SU-DHL-6 (cell line): ENCODE measurements around the gene PHLDA2.

Experiments used
- H2AFZ ChIP-seq: fragments of 200-600 bp; sonication (generic); 2 replicates; pipeline ENCODE4 v1.6.1; 2014; ENCODE audit warnings: low read depth, mild to moderate bottlenecking, moderate library complexity, mixed read lengths, antibody characterized with exemption, low read length; ENCODE audit not compliant: severe bottlenecking
- H3F3A ChIP-seq: fragments of 200-600 bp; shearing (Covaris generic); 2 replicates; pipeline ENCODE4 v1.6.0; 2016; ENCODE audit warnings: antibody characterized with exemption, mild to moderate bottlenecking; ENCODE audit not compliant: insufficient read depth
- H3K27ac ChIP-seq: fragments of 200-600 bp; sonication (generic); 2 replicates; pipeline ENCODE4 v1.5.1; 2016; ENCODE audit warnings: low read depth, mild to moderate bottlenecking, low read length, moderate library complexity, mixed read lengths
- H3K27me3 ChIP-seq: fragments of 200-600 bp; sonication (generic), shearing (Covaris generic); 2 replicates; pipeline ENCODE4 v1.6.0; 2014; ENCODE audit warnings: mild to moderate bottlenecking, low read length
- H3K36me3 ChIP-seq: fragments of 200-600 bp; sonication (generic); 2 replicates; pipeline ENCODE4 v1.6.1; 2014; ENCODE audit warnings: mild to moderate bottlenecking, low read length, mixed read lengths
- H3K4me2 ChIP-seq: fragments of 300-600, 200-600 bp; shearing (Covaris generic), sonication (generic); 2 replicates; pipeline ENCODE4 v1.6.0; 2014; ENCODE audit warnings: low read length, low read depth, mild to moderate bottlenecking; ENCODE audit not compliant: poor library complexity, severe bottlenecking
- H3K4me3 ChIP-seq: fragments of 200-600 bp; sonication (generic); 2 replicates; pipeline ENCODE4 v1.5.1; 2014; ENCODE audit warnings: antibody characterized with exemption, low read length, mild to moderate bottlenecking, mixed read lengths; ENCODE audit not compliant: insufficient read depth, poor library complexity, severe bottlenecking
- H3K79me2 ChIP-seq: fragments of 200-600 bp; sonication (generic); 2 replicates; pipeline ENCODE4 v1.6.1; 2014; ENCODE audit warnings: mild to moderate bottlenecking, low read length, moderate library complexity; ENCODE audit not compliant: insufficient read depth
- H3K9ac ChIP-seq: fragments of 200-600 bp; sonication (generic); 2 replicates; pipeline ENCODE4 v1.7.0; 2014; ENCODE audit warnings: mild to moderate bottlenecking, low read length
- H3K9me2 ChIP-seq: fragments of 200-600 bp; sonication (generic); replicated peaks from 2 replicates; pipeline ENCODE4 v1.6.1; 2014; ENCODE audit warnings: low read length; ENCODE audit not compliant: insufficient read depth
- H3K9me3 ChIP-seq: fragments of 200-600 bp; sonication (generic); 2 replicates; pipeline ENCODE4 v1.6.1; 2014; ENCODE audit warnings: low read length, mixed read lengths; ENCODE audit not compliant: insufficient read depth
- H4K20me1 ChIP-seq: fragments of 200-600 bp; sonication (generic); 2 replicates; pipeline ENCODE4 v1.6.1; 2014; ENCODE audit warnings: low read depth, mild to moderate bottlenecking, antibody characterized with exemption, low read length, moderate library complexity, mixed read lengths
- EZH2phosphoT487 ChIP-seq: fragments of 200-600 bp; sonication (generic), shearing (Covaris generic); conservative IDR thresholded peaks from 2 replicates; pipeline ENCODE4 v1.6.1; 2018; ENCODE audit warnings: mild to moderate bottlenecking, antibody characterized with exemption, low read length, moderate library complexity, mixed read lengths
- TF ChIP-seq, protein P1 (sequence below): fragments of 200-600 bp; sonication (generic); IDR thresholded peaks from one replicate; pipeline ENCODE4 v1.5.1; 2017; ENCODE audit warnings: antibody characterized with exemption, mild to moderate bottlenecking, low read length, moderate library complexity; ENCODE audit not compliant: insufficient read depth, poor library complexity, severe bottlenecking

Gene PHLDA2

DNA sequence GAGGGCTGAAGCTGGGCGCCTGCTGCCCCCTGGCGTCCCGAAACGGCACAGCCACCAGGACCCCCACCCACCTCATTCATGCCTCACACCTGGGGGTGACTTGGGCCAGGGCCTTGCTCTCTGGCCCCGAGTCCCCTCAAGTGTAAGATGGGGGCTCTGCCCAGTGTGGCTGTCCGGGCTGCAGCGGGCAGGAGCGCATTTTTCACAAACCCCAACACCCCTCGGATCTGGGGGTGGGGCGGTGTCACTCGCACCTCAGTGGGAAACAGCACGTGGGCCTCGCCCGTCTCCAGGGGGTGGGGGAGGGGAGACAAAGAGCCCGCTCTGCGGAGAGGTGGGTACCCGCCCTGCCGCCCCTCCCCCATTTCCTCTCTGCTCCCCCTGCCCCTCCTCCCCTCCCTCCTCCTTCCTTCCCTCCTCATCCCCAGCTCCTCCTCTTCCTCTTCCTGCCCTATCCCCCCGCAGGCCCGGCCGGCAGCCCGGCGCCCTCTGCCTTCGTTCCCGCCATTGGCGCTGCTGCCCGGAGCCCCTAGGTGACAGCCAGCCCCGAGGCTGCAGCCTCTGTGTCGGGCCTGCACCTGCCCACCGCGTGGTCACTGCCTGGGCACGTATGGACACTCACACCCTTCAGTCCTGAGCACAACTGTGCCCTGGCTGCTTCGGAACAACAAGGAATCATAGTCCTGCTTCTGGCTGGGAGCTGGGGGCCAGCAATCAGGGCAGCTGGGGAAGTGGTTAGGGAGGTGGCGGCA, 36.8 kb downstream of the PHLDA2 start:
- TF ChIP-seq, protein P1, sequence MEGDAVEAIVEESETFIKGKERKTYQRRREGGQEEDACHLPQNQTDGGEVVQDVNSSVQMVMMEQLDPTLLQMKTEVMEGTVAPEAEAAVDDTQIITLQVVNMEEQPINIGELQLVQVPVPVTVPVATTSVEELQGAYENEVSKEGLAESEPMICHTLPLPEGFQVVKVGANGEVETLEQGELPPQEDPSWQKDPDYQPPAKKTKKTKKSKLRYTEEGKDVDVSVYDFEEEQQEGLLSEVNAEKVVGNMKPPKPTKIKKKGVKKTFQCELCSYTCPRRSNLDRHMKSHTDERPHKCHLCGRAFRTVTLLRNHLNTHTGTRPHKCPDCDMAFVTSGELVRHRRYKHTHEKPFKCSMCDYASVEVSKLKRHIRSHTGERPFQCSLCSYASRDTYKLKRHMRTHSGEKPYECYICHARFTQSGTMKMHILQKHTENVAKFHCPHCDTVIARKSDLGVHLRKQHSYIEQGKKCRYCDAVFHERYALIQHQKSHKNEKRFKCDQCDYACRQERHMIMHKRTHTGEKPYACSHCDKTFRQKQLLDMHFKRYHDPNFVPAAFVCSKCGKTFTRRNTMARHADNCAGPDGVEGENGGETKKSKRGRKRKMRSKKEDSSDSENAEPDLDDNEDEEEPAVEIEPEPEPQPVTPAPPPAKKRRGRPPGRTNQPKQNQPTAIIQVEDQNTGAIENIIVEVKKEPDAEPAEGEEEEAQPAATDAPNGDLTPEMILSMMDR = peak; percentile 98
- no peak for TF ChIP-seq EZH2phosphoT487
- Histone ChIP-seq H3K27ac (no peak overlapping the region), H3K9me3 (no peaks in the 10 kb centered on the region), H3K79me2 (no peaks in the 10 kb centered on the region), H3K4me3 (no peak overlapping the region), H3K36me3 (no peaks in the 10 kb centered on the region), H3K27me3 (no peaks in the 10 kb centered on the region), H3K9me2 (no peaks in the 10 kb centered on the region), H2AFZ (peak overlapping the region; percentile 6), H3K4me2 (peak overlapping the region; percentile 27), H4K20me1 (no peaks in the 10 kb centered on the region), H3K9ac (peak overlapping the region; percentile 9; the same call in 1 of the 2 replicates), H3F3A (no peaks in the 10 kb centered on the region)

DNA sequence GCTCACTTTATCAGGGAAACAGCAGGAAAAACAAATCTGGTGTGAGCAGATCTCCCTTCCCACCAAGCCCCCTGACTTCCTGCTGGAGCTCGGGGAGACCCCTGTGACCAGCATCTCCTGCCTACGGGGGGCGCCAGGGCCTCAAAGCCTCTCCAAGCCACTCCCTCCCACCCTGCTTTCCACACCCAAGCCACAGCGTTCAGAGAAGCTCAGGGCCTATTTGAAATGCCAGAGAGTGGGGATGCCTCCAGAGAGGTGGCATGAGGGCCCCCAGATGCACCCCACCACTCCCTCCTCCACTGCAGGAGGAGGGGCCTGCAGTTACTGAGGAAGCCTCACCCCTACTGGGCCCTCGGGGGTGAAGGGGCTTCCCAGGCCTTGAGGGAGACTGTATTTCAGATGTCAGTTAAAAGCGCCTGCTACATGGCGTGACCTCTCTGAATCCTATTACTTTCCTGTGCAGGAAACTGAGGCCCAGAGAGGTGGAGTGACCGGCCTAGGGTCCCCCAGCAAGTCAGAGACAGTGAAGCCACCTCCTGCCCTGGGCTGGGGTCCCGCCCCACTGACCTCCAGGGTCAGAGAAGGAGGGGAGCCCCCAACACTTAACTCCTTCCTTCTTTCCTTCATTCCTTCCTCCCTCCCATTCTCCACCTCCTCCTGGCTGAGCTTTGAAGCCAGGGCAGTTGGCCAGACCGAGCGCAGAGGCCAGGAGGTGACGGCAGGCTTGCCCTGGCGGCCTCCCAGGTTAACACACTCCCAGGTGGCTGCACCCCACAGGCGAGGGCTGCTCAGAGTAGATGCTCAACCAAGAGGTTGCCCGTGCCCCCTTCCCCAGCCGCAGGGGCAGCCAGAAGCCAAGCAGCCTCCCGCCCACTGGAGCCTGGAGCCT, 37.6 kb downstream of the PHLDA2 start:
- Histone ChIP-seq H3K79me2 (no peaks in the 10 kb centered on the region), H3K4me2 (no peak overlapping the region), H3K27ac (no peak overlapping the region), H3K9me3 (no peaks in the 10 kb centered on the region), H3F3A (no peaks in the 10 kb centered on the region), H3K9me2 (no peaks in the 10 kb centered on the region), H2AFZ (no peak overlapping the region), H3K36me3 (no peaks in the 10 kb centered on the region), H3K27me3 (no peaks in the 10 kb centered on the region), H4K20me1 (no peaks in the 10 kb centered on the region), H3K4me3 (no peak overlapping the region), H3K9ac (no peak overlapping the region)
- TF ChIP-seq EZH2phosphoT487 = no peak
- TF ChIP-seq, protein P1 = no peak

DNA sequence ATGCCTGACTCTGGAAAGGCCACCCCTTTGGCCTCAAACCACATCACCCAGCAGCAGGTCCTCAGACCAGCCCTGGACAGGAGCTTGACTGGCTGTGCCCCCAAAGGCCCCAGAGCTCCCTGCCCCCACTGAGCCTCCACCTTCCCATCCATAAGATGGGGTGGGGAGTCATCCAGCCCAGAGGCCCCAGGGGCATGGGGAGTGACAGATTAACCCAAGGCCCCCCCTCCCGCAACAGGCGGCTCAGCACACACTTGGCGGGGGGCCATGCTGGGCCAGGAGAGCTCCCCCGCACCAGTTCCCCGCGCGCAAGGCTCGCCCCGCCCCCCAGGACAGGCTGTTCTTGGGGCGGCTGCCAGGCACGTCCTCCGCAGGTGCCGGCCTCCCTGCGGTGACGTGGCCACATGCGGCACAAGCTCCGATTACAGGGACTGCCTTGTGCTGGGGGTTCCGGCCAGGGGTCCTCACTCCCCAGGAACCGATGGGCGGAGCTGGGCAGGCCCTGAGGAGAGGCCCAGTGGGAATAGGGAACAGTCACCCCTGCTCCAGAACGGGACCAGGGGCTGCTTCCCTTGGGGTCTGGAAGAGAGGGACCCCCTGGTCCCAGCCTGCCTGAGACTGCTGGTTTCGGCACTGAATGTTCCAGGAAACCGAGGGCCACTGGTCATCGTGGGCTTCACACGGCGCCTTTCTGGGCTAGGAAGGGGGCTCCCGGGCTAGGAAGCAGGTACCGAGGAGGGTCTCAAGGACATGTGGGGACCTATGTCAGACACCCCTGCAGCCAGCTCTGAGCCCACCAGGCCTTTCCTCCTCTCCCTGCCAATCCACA, 38.5 kb downstream of the PHLDA2 start:
- H3K9ac ChIP-seq = no peak overlapping the region
- no peak overlapping the region for H3K4me3 ChIP-seq
- no peaks in the 10 kb centered on the region for H4K20me1 ChIP-seq
- H3K9me3 ChIP-seq = no peaks in the 10 kb centered on the region
- no peaks in the 10 kb centered on the region for H3F3A ChIP-seq
- no peaks in the 10 kb centered on the region for H3K27me3 ChIP-seq
- no peak overlapping the region for H3K4me2 ChIP-seq
- no peaks in the 10 kb centered on the region for H3K79me2 ChIP-seq
- no peaks in the 10 kb centered on the region for H3K36me3 ChIP-seq
- H3K27ac ChIP-seq = no peak overlapping the region
- no peaks in the 10 kb centered on the region for H3K9me2 ChIP-seq
- H2AFZ ChIP-seq = no peak overlapping the region
- no peak for TF ChIP-seq EZH2phosphoT487
- TF ChIP-seq, protein P1 = no peak
